CD4-positive, alpha-beta T cell treated with Interleukin-6 for 4 hours (primary cell): ENCODE data around the gene FUT7.
A peak's percentile ranks its signal among the peaks of the same experiment; 100 is the strongest.
"Not testable (repeated sequence)": the region's sequence is repeated elsewhere in the genome, so short reads cannot be mapped to it uniquely, and the experiment has no call there.

Source experiments
- DNase-seq: peaks from one replicate; pipeline ENCODE4 v3.0.0-alpha.2; 2020; ENCODE audit warnings: mixed read lengths

Gene FUT7

GRCh38 chr9:137066096-137066861 is 34.4 kb upstream of the FUT7 start:
- DNase-seq, result no peak

GRCh38 chr9:137065336-137065967 is 33.6 kb upstream of the FUT7 start:
- no peak for DNase-seq

DNA sequence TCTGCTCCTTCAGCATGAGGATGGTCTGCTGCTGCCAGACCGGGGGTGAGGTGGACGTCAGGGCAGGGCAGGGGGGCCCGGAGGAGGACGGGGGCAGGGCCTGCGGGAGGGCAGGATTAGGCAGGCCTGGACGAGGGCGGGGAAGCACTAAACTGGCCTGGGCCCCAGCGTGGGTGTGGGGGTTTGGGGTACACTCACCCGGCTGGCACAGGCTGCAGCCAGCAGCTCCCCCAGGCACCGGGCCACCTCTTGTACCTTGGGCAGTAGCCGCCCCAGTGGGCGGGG is 32.9 kb upstream of the FUT7 start:
- DNase-seq, result no peak

DNA sequence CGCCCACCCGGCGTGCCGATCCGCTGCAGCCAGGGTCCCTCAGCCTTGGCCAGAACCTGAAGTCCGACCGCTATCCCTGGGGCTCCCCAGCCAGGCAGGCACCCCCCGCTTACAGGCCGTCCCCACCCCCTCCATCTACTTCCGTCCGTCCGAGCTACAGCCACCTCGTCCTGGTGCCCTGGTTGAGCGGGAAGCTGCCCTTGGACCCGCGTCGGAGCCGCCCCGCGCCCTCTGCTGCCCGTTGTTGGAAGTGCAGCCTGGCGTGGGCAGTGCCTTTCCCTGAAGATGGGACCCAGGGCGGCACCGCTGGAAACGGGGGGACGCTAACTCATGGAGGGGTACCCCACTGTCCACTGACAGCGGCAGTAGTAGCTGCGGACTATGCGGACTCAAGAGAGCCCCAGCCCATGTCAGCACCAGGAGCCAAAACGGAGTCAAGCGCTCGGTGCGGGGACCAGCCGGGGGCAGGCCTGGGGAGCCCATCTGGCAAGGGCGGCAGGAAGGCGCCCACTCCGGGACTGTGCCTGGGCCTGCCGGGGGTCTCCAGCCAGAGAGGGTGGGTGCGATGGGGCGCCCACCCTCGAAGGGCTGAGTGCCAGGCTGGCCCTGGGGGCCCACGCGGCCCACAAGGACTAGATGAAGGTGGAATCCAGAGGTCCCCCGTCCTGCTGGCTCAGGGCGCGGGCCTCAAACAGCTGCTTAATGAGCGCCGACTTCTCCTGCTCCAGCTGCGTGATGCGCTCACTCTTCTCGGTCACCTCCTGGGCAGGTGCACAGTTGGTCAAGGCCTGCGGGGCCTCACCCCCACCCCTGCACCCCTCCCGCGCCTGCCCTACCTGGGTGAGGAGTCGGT is 32.4 kb upstream of the FUT7 start:
- peak; percentile 68 for DNase-seq

GRCh38 chr9:137063311-137064026 is 31.6 kb upstream of the FUT7 start:
- no peak for DNase-seq

GRCh38 chr9:137062798-137063197 is 30.9 kb upstream of the FUT7 start:
- not testable (repeated sequence) for DNase-seq

GRCh38 chr9:137062384-137062783 is 30.5 kb upstream of the FUT7 start:
- DNase-seq, result no peak

- no peak for DNase-seq
Observed at GRCh38 chr9:137058521-137059234, 26.8 kb upstream of the FUT7 start.

- no peak for DNase-seq
Observed at GRCh38 chr9:137057545-137057944, 25.7 kb upstream of the FUT7 start.

- no peak for DNase-seq
Observed at GRCh38 chr9:137056739-137057415, 25.0 kb upstream of the FUT7 start.

DNA sequence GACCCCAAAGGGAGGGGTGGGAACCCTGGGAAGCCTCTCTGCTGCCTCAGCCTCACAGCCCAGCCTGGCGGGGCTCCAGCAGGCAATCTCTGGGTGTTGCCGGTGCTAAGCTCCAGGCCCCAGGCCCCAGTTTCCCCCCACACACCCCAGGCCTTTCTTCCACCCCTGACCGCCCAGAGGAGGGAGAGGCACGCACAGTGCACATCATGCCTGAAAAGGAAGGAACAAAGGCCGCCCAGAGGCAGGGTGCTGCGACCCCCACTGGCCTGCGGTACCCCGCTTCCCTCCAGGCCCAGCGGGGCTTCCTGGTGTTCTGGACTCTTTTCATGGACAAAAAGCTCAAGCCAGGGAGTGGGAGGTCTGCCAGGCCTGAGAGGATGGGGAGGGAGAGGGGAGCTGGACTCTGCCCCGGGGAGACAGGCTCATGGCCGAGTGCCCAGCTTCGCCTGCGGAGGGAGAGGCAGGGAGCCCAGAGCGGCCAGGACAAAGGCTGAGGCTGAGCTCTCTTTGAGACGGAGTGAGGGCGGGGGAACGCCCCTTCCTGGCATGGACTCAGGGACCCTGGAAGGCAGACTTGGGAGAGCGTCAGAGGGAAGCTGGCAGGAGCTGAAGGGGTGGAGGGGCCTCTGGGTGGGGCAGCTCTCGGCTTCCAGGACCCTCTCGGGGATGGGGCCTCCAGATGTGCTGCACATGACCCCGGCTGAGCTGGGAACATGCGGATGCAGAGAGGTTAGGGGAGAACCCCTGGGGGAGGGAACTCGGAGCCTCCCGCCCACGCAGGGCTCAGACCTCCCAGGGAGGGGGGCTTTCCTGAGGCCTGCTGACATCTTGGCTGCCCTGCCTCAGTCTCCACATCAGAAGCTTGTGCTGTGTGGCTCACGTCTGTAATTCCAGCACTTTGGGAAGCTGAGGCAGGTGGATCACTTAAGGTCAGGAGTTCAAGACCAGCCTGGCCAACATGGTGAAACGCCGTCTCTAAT is 23.8 kb upstream of the FUT7 start:
- DNase-seq, result no peak

DNA sequence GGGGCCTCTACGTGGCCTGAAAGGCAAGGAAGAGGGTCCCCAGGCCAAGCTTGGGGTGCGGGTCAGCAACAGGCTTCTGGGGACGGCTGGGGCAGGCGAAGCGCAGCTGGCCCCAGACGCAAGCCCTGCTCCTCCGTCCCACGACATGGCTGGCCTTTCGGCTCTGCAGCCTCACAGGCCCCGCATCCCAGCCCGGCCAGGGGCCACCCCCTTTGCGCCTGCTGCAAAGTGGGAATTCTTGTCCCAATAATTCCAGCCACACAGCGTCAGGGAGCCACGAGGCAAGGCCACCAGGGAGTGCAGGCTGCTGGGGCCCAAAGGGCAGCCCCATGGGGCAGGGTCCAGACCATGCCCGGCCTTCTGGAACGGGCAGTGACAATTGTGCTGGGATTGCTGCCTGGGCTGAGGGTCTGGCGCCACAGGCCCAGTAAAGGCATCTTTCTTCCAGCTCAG is 23.1 kb upstream of the FUT7 start:
- no peak for DNase-seq

DNA sequence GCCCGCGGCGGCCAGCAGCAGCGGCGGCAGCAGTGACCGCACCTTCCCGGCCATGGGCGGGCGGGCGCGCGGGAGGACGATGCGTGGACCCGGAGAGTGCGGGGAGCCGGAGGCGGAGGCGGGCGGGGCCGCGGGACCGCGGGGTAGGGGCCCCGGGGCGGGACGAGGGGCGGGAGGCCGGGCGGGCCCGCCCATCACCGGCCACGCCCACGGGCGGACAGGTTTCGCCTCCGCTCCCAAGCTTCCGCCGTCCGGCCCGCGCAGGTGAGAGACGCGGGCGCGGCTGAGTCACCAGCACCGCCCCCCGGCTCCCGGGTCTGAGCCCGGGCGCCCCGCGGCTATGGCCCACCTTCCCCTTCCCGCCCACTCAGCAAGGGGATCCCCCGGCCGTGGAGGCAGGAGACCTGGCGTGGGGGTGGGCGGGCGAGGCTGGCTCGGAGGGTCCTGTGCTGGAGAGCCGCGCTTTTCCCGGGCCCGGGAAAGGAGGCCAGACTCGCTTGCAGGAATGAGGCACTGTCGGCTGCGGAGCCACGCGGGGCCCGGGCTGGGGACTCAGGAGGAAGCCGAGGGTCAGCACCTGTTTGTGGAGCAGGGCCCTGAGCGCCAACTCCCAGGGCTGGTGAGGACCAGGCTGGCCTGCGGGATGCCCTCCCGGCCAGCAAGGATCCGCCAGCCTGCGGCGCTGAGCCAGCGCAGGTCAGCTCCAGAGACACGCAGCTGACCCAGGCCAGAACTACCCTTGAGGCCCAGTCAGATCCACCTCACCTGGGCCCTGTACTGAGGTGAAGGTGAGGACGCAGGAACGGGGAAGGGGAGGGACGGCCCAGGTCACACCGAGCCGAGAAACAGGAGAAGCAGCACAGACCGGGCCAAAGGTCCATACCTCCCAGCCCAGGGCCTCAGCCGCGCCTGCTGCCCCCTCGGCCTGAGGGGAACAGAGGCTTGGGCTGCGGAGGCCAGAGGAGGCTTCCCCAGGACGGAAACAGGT is 22.4 kb upstream of the FUT7 start, which contains the start of gene ENTPD2:
TSS of gene ENTPD2 (minus strand) at position 118 of the 988 bp plus-strand sequence. CDS start at position 54, 64 bp downstream.
- peak; percentile 66 for DNase-seq

DNA sequence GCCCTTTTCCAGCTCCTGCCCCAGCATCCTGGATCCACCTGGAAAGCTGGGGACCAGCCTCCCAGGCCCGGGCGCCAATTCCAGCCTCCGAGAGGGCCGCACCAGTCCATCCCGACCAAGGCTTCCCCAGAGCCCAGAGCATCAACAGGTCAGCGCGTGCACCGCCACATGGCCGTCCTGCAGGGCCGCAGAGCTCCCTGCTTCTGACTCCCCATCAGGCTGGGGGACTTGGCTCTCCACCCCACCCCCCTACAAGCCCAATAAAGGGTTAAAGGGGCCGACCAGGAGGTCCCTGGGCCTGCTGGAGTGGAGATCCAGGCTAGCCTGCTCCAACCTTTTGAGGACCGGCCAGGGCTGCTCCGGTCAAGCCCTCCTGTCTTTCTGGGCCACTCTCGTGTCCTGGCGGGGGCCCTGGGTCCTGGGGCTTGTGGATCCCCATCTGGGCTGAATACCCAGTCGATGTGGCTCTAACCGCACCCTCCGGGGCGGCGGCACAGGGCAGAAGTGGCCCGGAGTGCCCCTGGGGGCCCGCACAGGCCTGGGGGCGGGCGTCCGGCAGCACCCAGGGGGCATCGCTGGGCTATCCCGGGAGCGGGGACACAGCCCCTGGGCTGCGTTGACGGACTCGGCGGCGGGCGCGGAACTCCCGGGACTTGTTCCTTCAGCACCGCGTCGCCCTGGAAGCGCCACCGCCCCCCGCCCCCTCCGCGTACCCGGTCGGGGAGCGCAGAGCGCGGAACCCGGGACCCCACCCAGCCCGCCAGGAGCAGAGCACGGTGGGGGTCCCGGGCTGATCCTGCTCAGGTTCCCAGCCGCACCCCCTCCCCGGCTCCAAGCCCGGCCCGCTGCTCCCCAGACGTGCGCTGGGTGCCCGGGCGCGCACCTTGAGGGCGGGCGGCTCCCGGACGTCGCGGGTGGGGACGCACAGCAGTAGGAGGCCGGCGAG is 21.4 kb upstream of the FUT7 start:
- DNase-seq, result no peak

GRCh38 chr9:137052293-137052692 is 20.4 kb upstream of the FUT7 start:
- no peak for DNase-seq

DNA sequence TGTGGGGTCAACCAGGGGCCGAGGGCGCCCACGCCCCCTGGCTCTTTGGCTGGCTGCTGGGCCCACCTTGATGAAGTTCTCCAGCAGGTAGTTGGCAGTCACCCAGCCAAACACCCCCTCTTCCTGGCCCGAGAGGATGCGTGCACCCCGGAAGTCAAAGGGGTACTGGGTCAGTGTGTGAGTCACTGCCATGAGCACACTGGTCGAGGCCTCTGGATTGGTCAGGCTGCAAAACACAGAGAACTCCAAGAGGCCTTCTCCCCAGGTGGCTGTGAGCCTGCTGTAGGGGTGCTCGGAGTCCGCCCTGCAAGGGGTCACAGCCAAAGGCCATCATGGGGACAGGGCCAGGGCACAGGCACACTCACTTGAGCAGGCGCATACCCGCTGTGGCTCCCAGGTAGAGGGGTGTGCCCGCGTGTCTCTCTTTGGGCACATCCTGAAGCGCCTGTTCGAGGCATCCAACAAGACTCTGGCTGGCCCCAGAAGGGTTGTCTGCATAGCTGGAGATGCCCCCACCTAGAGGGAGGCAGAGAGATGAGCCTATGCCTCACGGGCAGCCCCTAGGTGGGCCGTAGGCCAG is 19.3 kb upstream of the FUT7 start:
- DNase-seq, result no peak

DNA sequence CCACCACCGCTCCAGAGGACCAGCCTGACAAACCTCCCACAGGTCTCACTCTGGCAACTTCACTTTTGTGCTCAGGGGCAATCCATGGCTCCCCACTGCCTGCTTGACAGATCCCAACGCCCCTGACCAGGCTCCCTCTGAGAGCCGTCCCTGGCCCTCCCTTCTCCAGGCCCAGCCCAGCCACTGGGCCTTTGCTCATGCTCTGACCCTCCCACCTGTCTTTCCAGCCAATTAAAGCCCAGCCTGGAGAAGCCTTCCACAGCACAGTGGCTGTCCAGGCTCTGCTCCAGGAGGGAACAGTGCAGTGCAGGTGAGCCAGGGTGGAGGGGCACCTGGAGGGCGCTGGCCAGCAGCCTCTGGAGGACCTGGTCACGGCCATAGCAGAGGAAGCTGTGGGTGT is 18.7 kb upstream of the FUT7 start:
- DNase-seq, result no peak
